Hair follicle dermal papilla cell (primary cell): ENCODE results near the gene OR13C3. TPM values are rescaled to one million over a fixed set of nuclear protein-coding genes. Genes with fewer than 3 reads are reported as not detected.

Experiments used
- total RNA-seq: library from RNA; depleted of rRNA; stranded (reverse); fragments of >200 nt; gene quantifications from 2 replicates; pipeline ENCODE4 v1.2.3, GENCODE V29; 2012

Gene OR13C3
- not detected in 2 replicates for total RNA-seq

DNA sequence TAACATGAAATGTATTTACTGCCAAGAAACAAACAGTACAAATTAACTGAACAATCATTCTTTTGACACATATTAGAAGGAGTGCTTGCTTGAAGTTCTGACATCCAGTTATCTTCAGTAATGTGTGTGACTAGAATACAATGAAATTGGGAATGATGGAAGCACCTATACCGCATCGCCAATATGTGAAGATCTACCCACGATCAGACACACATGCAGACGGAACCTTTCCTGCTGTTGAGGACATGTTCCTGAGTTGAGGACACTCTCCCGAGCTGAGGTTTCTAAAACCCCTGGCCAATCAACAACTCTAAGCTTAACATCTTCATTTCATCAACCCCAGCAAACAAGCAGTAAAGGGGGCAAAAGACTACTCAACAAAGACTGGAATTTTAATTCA, at the start of gene OR13C3:
OR13C3 (minus strand) TSS at position 101 of the 400 bp plus-strand sequence. CDS start 133 bp downstream, outside the sequence.

DNA sequence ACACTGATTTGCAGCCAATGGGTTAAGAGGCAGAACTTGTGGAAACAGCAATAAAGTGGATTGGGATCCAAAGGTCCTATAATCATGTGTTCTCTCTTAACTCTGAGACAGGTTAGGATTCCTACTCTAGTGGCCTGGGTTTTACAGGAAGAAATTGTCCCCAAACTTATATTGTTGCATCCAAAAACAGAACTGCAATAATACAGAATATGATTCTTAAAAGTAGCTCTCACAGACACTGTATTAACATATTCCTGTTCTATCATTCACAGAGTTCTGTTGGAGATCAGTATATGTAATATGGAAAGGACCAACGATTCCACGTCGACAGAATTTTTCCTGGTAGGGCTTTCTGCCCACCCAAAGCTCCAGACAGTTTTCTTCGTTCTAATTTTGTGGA, 32.2 kb upstream of the OR13C3 start, which contains the start of gene OR13C8:
OR13C8 (plus strand) TSS at position 301 of the 400 bp plus-strand sequence; CDS start at position 301, 0 bp downstream.

DNA sequence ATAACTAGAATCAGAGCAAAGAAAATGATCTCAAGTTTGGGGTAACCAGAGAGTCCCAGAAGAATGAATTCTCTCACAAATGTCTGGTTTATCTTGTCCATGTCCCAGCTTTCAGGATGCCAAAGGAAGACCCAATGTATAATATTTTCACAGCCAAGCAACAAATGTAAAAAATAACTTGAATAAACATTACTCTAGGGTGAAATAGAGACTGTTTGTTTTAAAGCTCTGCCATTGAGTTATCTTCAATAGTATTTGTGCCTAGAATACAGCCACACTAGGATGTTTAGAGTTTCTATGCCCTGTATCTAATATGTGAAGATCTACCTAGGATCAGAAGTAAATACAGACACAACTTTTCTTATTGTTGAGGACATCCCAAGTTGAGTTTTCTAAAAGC, 9.5 kb downstream of the OR13C3 start, which contains the start of gene OR13C4:
OR13C4 (minus strand) TSS at position 101 of the 400 bp plus-strand sequence; CDS start at position 101, 0 bp downstream.

DNA sequence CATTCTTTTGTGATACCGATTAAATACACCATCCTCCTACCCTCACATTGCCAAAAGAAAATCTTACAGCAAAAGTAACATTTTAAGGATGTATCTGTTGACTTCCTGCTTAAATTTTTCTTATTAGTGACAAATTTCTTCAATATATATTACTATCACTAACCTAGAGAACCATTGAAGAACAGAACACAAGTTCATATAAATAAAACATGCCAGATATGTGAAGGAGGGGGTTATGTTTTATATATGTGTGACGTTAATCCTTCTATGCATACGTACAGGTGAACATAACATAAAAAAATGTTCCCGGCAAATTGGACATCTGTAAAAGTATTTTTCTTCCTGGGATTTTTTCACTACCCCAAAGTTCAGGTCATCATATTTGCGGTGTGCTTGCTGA, 32.7 kb downstream of the OR13C3 start, which contains the start of gene OR13F1:
OR13F1 (plus strand) TSS at position 301 of the 400 bp plus-strand sequence; CDS start at position 301, 0 bp downstream.

Other genes with a start within 250 kb of the OR13C3 start
- not detected in 2 replicates for gene OR13F1, start 32.6 kb downstream of the OR13C3 start, total RNA-seq
- gene OR13C4, start 9.6 kb downstream of the OR13C3 start, total RNA-seq: not detected in 2 replicates
- not detected in 2 replicates for gene OR13C8, start 32.3 kb upstream of the OR13C3 start, total RNA-seq
- not detected in 2 replicates for gene OR13C5, start 62.6 kb upstream of the OR13C3 start, total RNA-seq
- gene OR13C2, start 68.8 kb upstream of the OR13C3 start, total RNA-seq: not detected in 2 replicates
- gene OR13C9, start 81.3 kb upstream of the OR13C3 start, total RNA-seq: not detected in 2 replicates
- gene OR13D1, start 157.7 kb upstream of the OR13C3 start, total RNA-seq: not detected in 2 replicates
- 54.4 and 55.7 TPM in 2 replicates for gene NIPSNAP3A, start 210.8 kb upstream of the OR13C3 start, total RNA-seq
- 2.8 and 4.6 TPM in 2 replicates for gene NIPSNAP3B, start 227.3 kb upstream of the OR13C3 start, total RNA-seq